Measurements from ENCODE around the gene ZNF648. TPM values are rescaled to one million over a fixed set of nuclear protein-coding genes. Genes with fewer than 3 reads are reported as not detected.
A peak's percentile ranks its signal among the peaks of the same experiment; 100 is the strongest.

ZNF648 gene
- polyA plus RNA-seq, 1 experiment, result not detected

GRCh38 chr1:182038220-182038619 is 23.3 kb downstream of the ZNF648 start:
- CTCF ChIA-PET, result no interaction called here
- TF ChIP-seq, protein P1, sequence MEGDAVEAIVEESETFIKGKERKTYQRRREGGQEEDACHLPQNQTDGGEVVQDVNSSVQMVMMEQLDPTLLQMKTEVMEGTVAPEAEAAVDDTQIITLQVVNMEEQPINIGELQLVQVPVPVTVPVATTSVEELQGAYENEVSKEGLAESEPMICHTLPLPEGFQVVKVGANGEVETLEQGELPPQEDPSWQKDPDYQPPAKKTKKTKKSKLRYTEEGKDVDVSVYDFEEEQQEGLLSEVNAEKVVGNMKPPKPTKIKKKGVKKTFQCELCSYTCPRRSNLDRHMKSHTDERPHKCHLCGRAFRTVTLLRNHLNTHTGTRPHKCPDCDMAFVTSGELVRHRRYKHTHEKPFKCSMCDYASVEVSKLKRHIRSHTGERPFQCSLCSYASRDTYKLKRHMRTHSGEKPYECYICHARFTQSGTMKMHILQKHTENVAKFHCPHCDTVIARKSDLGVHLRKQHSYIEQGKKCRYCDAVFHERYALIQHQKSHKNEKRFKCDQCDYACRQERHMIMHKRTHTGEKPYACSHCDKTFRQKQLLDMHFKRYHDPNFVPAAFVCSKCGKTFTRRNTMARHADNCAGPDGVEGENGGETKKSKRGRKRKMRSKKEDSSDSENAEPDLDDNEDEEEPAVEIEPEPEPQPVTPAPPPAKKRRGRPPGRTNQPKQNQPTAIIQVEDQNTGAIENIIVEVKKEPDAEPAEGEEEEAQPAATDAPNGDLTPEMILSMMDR (IDR thresholded peaks at IDR 0.05; ENCODE audit: low read depth, low read length), result no peak
- POLR2A ChIA-PET, result no interaction called here
- Histone ChIP-seq H3K9me3 (ENCODE audit: control insufficient read depth, insufficient read depth, low read length) (peaks cover 7% of the 10 kb centered on the region), H3K27me3 (ENCODE audit: control insufficient read depth, insufficient read depth, low read length) (no peaks in the 10 kb centered on the region), H3K4me3 (ENCODE audit: low read depth, low read length) (no peak overlapping the region), H3K27ac (ENCODE audit: low read depth, low read length) (no peak overlapping the region)
- DNase-seq (ENCODE audit: low read depth, low spot score), result no peak

DNA sequence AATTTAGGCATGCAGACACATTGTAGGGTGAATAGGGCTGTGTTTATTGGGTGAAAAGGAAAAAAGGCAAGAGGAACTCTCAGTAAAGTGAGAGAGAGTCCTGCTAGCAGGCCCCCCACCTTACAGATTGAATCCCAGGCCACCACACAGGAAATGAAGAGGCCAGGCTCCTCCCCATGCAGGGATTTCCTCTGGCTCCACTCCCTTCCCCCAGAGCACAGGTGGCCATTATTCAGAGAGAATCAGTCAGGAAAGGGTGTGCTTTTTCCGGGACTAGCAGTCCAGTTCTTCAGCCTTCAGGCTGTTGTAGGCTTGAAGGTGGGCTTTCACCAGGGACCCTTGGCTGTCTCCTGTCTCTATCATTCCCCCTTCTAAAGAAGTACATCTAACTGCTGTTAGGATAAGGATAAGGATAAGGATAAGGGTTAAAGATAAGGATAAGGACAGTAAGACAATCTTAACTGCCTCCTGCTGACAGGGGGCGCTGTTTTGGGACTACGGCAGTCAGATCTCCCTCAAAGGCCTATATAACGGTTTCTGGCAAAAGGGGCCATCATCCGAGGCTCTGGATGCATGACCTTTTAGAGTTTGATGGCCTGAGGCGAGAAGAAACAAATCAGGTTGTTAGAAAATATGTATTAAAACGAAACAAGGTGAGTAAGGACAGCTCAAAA is 26.3 kb downstream of the ZNF648 start:
- ChIA-PET POLR2A (no interaction called here), CTCF (interaction anchor here (0.6 kb wide), 1 partner anchor 16 kb away, joined by 4 read pairs; no protein-coding TSS in a partner anchor)
- Histone ChIP-seq H3K27me3 (ENCODE audit: control insufficient read depth, insufficient read depth, low read length) (no peaks in the 10 kb centered on the region), H3K27ac (ENCODE audit: low read depth, low read length) (no peak overlapping the region), H3K4me3 (ENCODE audit: low read depth, low read length) (no peak overlapping the region), H3K9me3 (ENCODE audit: control insufficient read depth, insufficient read depth, low read length) (no peaks in the 10 kb centered on the region)
- TF ChIP-seq, protein P1 (IDR thresholded peaks at IDR 0.05; ENCODE audit: low read depth, low read length), result no peak
- DNase-seq (ENCODE audit: low read depth, low spot score), result no peak

DNA sequence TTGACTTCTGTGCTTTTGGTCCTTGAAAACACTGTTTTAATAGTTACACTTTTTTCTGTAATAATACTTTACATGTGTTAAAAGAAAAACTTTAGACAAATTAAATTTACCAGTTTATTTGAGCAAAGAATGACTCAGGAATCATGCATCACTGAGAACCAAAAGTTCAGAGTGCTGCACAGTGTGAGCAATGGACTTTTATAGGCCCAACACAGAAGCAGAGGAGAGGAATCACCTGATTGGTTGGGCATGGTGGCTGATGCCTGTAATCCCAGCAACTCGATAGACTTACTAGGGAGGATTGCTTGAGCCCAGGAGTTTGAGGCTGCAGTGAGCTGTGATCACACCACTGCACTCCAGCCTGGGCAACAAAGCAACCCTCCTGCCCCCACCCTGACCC is 29.3 kb downstream of the ZNF648 start:
- ChIA-PET CTCF (no interaction called here), POLR2A (no interaction called here)
- Histone ChIP-seq H3K27ac (ENCODE audit: low read depth, low read length) (no peak overlapping the region), H3K27me3 (ENCODE audit: control insufficient read depth, insufficient read depth, low read length) (no peaks in the 10 kb centered on the region), H3K9me3 (ENCODE audit: control insufficient read depth, insufficient read depth, low read length) (no peaks in the 10 kb centered on the region; the same call in 1 of the 2 replicates), H3K4me3 (ENCODE audit: low read depth, low read length) (no peak overlapping the region)
- TF ChIP-seq, protein P1 (IDR thresholded peaks at IDR 0.05; ENCODE audit: low read depth, low read length), result no peak
- DNase-seq (ENCODE audit: low read depth, low spot score), result no peak

DNA sequence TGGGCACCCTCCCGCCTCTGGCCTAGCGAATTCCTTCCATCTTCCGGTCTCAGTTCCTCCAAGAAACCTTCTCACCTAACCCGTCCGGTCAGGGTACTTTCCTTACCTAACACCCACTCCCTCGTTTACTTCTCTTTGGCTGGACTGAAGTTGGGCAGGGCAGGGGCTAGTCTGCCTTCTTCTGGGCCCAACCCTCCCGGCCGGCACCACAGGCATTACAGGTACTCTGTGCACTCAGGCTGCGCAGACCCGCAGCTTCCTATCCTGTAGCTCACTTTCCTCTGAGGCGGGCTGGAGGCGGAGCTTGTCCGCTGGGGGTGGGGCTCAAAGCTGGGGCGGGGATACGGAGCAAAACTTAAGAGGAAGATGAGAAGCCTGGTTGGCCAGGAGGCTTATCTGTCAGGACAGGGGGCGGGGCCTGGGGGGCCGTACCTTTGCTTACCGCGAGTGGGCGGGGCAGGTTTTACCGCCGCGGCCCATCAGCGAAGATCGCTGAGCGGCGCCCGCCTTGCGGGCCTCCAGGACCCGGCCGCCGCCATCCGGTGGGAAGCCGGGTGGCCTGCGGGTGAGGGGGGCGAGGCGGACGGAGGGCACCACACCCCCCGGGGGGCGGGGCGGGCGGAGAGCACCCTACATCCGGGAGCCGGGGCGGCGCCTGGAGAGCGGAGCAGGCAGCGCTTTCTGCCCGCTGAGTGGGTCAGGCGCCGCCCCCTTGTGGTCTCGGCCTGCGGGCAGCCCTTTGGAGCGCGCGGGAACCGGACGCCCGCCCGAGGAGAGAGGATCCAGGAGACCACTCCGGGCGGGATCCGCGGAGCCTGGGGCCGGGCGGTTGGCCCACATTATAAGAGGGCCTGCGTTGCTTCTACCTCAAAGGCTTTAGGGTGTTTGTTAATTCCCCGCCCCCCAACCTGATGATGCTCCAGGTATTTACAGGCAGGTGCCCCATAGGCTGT is 31.9 kb downstream of the ZNF648 start:
- ChIA-PET POLR2A (no interaction called here), CTCF (no interaction called here)
- TF ChIP-seq, protein P1 (IDR thresholded peaks at IDR 0.05; ENCODE audit: low read depth, low read length), result no peak
- no peaks in the 10 kb centered on the region; the same call in 1 of the 2 replicates for H3K9me3 ChIP-seq (ENCODE audit: control insufficient read depth, insufficient read depth, low read length)
- no peak overlapping the region for H3K27ac ChIP-seq (ENCODE audit: low read depth, low read length)
- no peaks in the 10 kb centered on the region for H3K27me3 ChIP-seq (ENCODE audit: control insufficient read depth, insufficient read depth, low read length)
- H3K4me3 ChIP-seq (ENCODE audit: low read depth, low read length), result peak overlapping the region; percentile 50
- peak; percentile 13 for DNase-seq (ENCODE audit: low read depth, low spot score)

- TF ChIP-seq, protein P1 (IDR thresholded peaks at IDR 0.05; ENCODE audit: low read depth, low read length), result no peak
- POLR2A ChIA-PET, result no interaction called here
- CTCF ChIA-PET, result no interaction called here
- H3K4me3 ChIP-seq (ENCODE audit: low read depth, low read length), result no peak overlapping the region
- H3K27ac ChIP-seq (ENCODE audit: low read depth, low read length), result no peak overlapping the region
- H3K27me3 ChIP-seq (ENCODE audit: control insufficient read depth, insufficient read depth, low read length), result no peaks in the 10 kb centered on the region
- no peak for DNase-seq (ENCODE audit: low read depth, low spot score)
- no peaks in the 10 kb centered on the region; the same call in 1 of the 2 replicates for H3K9me3 ChIP-seq (ENCODE audit: control insufficient read depth, insufficient read depth, low read length)
Observed at GRCh38 chr1:182029002-182029378, 32.5 kb downstream of the ZNF648 start.
